GM12878 (cell line): ENCODE data around the gene TNRC6B. TPM values are rescaled to one million over a fixed set of nuclear protein-coding genes. Genes with fewer than 3 reads are reported as not detected.

ENCODE experiments used
- ATAC-seq: fragments of 200-7000 bp; cut with Tn5 transposase; 3 replicates; pipeline ENCODE4 v1.9.1; 2020; ENCODE audit warnings: mild to moderate bottlenecking, moderate library complexity
- BruUV-seq: library from RNA; stranded (reverse); fragments of 400-500 nt; replicated peaks from 2 replicates; lab custom pipeline; 2021; lab: Mats Ljungman, UMichigan
- CTCF ChIA-PET: fragments of 300-600 bp; sonication (Branson Sonifier 250); formaldehyde crosslinking; extraction: SDS; loops from one replicate; lab custom pipeline; 2021; ENCODE audit warnings: inconsistent platforms; lab: Yijun Ruan, JAX
- POLR2A ChIA-PET: fragments of 350-600 bp; formaldehyde crosslinking; extraction: SDS; loops from one replicate; lab custom pipeline; 2021; ENCODE audit warnings: inconsistent platforms; lab: Charles Lee
- RAD21 ChIA-PET: fragments of 300-600 bp; sonication (Branson Sonifier 250); formaldehyde crosslinking; loops from one replicate; lab custom pipeline; 2023; ENCODE audit warnings: antibody characterized with exemption; ENCODE audit not compliant: unreplicated experiment; lab: Charles Lee
- SMC1A ChIA-PET: fragments of 300-600 bp; sonication (Branson Sonifier 250); formaldehyde crosslinking; loops from one replicate; lab custom pipeline; 2023; ENCODE audit not compliant: unreplicated experiment, uncharacterized antibody; lab: Charles Lee
- DNase-seq: peaks from one replicate; pipeline ENCODE4 v3.0.0-alpha.2; 2011; ENCODE audit warnings: low read depth, low spot score
- FAIRE-seq: peaks from 3 replicates; lab custom pipeline; 2011; peaks lifted over from hg19 to GRCh38; lab: Jason Lieb, UNC
- H2AFZ ChIP-seq: 2 replicates; pipeline ENCODE4 v1.6.0; 2011; ENCODE audit warnings: low read depth, low read length, control low read depth; ENCODE audit not compliant: control insufficient read depth
- H3K27ac ChIP-seq: 2 replicates; pipeline ENCODE4 v1.5.1; 2011; ENCODE audit warnings: control low read depth; ENCODE audit not compliant: control insufficient read depth, insufficient read depth
- H3K27me3 ChIP-seq, 2 experiments: replicated peaks in 1 of 2; 2 replicates each; pipeline versions ENCODE4 v1.6.0 to v1.6.1; 2011; ENCODE audit warnings: low read length in 1 of 2; ENCODE audit not compliant: control insufficient read depth in 2 of 2, insufficient read depth in 2 of 2
- H3K36me3 ChIP-seq, 2 experiments: 2 replicates each; pipeline ENCODE4 v1.5.1; 2011; ENCODE audit warnings: low read length in 1 of 2; ENCODE audit not compliant: control insufficient read depth in 2 of 2, insufficient read depth in 2 of 2
- H3K4me1 ChIP-seq: 2 replicates; pipeline ENCODE4 v1.6.1; 2011; ENCODE audit warnings: mild to moderate bottlenecking, low read length, moderate library complexity, mixed read lengths; ENCODE audit not compliant: control insufficient read depth, insufficient read depth
- H3K4me2 ChIP-seq: 2 replicates; pipeline ENCODE4 v1.6.0; 2011; ENCODE audit warnings: control low read depth; ENCODE audit not compliant: control insufficient read depth, insufficient read depth
- H3K4me3 ChIP-seq: fragments of 200-600 bp; sonication (generic); 2 replicates; pipeline ENCODE4 v1.5.1; 2016
- H3K79me2 ChIP-seq: 2 replicates; pipeline ENCODE4 v1.6.0; 2011; ENCODE audit warnings: low read length; ENCODE audit not compliant: control insufficient read depth, insufficient read depth
- H3K9ac ChIP-seq: 2 replicates; pipeline ENCODE4 v1.8.0; 2011; ENCODE audit warnings: low read length, control low read depth, mixed read lengths; ENCODE audit not compliant: control insufficient read depth, insufficient read depth
- H3K9me3 ChIP-seq: replicated peaks from 3 replicates; pipeline ENCODE4 v1.5.1; 2011; ENCODE audit warnings: mild to moderate bottlenecking, low read length; ENCODE audit not compliant: control insufficient read depth, insufficient read depth
- H4K20me1 ChIP-seq: 2 replicates; pipeline ENCODE4 v1.6.0; 2011; ENCODE audit not compliant: control insufficient read depth, insufficient read depth
- CTCF ChIP-seq, 3 experiments: IDR thresholded peaks in 2 of 3; conservative IDR thresholded peaks in 1 of 3; 2 replicates each; pipeline ENCODE4 v1.5.1; 2011; ENCODE audit warnings: low read depth in 3 of 3, low read length in 3 of 3, mild to moderate bottlenecking in 3 of 3, control low read depth in 2 of 3, moderate library complexity in 2 of 3, inconsistent platforms in 1 of 3, mixed read lengths in 1 of 3; ENCODE audit not compliant: control insufficient read depth in 2 of 3, insufficient read depth in 1 of 3; ENCODE audit errors: extremely low read depth in 1 of 3
- GATAD2B ChIP-seq: fragments of 450-650 bp; conservative IDR thresholded peaks from 2 replicates; pipeline ENCODE4 v1.6.1; 2017; ENCODE audit warnings: low read depth, mild to moderate bottlenecking, moderate library complexity
- MLLT1 ChIP-seq: fragments of 450-650 bp; IDR thresholded peaks from 2 replicates; pipeline ENCODE4 v1.6.1; 2016; ENCODE audit warnings: mild to moderate bottlenecking
- SKIL ChIP-seq: fragments of 450-650 bp; IDR thresholded peaks from 2 replicates; pipeline ENCODE4 v1.6.1; 2017; ENCODE audit warnings: mild to moderate bottlenecking, low read depth, inconsistent platforms; ENCODE audit not compliant: poor library complexity, severe bottlenecking
- SUPT20H ChIP-seq: IDR thresholded peaks from 2 replicates; pipeline ENCODE4 v1.6.1; 2011; ENCODE audit warnings: low read depth, mild to moderate bottlenecking, low read length, moderate library complexity, borderline replicate concordance; ENCODE audit not compliant: control insufficient read depth
- TBL1XR1 ChIP-seq: IDR thresholded peaks from 2 replicates; pipeline ENCODE4 v1.6.1; 2012; ENCODE audit warnings: low read depth, low read length, improper control_type of control experiment
- ZBTB40 ChIP-seq: fragments of 450-650 bp; IDR thresholded peaks from 2 replicates; pipeline ENCODE4 v1.6.1; 2016; ENCODE audit warnings: mild to moderate bottlenecking, moderate library complexity, borderline replicate concordance
- ZNF384 ChIP-seq: IDR thresholded peaks from 2 replicates; pipeline ENCODE4 v1.6.1; 2012; ENCODE audit warnings: low read depth, mild to moderate bottlenecking, low read length, improper control_type of control experiment, borderline replicate concordance
- WGBS: methylation state at CpG from one replicate; pipeline ENCODE4 v1.1.6; 2016; ENCODE audit warnings: low lambda C conversion rate; ENCODE audit not compliant: insufficient replicate concordance, insufficient coverage; ENCODE audit errors: missing lambda C conversion rate; 5-methylcytosine and 5-hydroxymethylcytosine counted together
- in situ Hi-C: fragments of 300-500 bp; cut with MboI; formaldehyde crosslinking; loops from 9 replicates; pipeline ENCODE4 v1.14.3; 2018; ENCODE audit warnings: mixed read lengths
- intact Hi-C: fragments of 100-400 bp; cut with micrococcal nuclease; formaldehyde crosslinking; loops from one replicate; pipeline ENCODE4 v1.14.2; 2022; ENCODE audit not compliant: unreplicated experiment
- polyA plus RNA-seq, 11 experiments: library from polyadenylated mRNA; depleted of rRNA in 4 of 11; unstranded in 6 of 11; stranded (reverse) in 5 of 11; fragments of >200 nt; fragmentation: Nextera tagmentation in 4 of 11; fragmentation: Illumina TruSeq in 1 of 11; extraction: Ambion mirVana in 4 of 11; extraction: Trizol in 1 of 11; gene quantifications; 1 replicate in 1 of 11; 2 replicates in 10 of 11; pipeline versions ENCODE4 v1.2.1 to v1.2.3, GENCODE V29; 2011 to 2016; ENCODE audit warnings: inconsistent platforms in 2 of 11, missing spikeins in 2 of 11, low read depth in 1 of 11
- total RNA-seq, 4 experiments: library from RNA; depleted of rRNA in 3 of 4; stranded (reverse); fragments of >200 nt in 3 of 4; fragmentation: Illumina TruSeq in 1 of 4; extraction: Trizol in 1 of 4; gene quantifications; 2 replicates each; pipeline versions ENCODE4 v1.2.1 to v1.2.3, GENCODE V29; 2013 to 2021

The TNRC6B gene
- total and polyA plus RNA-seq, 10 of the 15 experiments (the other 5 are each of a cell fraction or from before 2014, with no cell fraction given): 3.6 to 32.8 (median 16.4) TPM

GRCh38 chr22:40256516-40256915 lies 78.8 kb downstream of the TNRC6B start:
- no peak overlapping the region for H2AFZ ChIP-seq
- H3K9me3 ChIP-seq: no peaks in the 10 kb centered on the region
- ATAC-seq: no peak
- peaks cover 0 to 2% of the 10 kb centered on the region in 2 experiments for H3K36me3 ChIP-seq
- no peaks in the 10 kb centered on the region for H3K27me3 ChIP-seq
- no peak overlapping the region for H3K4me3 ChIP-seq
- ChIA-PET SMC1A (interaction anchor here (0.6 to 1.0 kb wide), 2 partner anchors 20 to 28 kb away, joined by 4 read pairs; no protein-coding TSS in a partner anchor), CTCF (no interaction called here), POLR2A (no interaction called here), RAD21 (no interaction called here)
- H3K4me1 ChIP-seq: no peaks in the 10 kb centered on the region
- TF ChIP-seq MLLT1 (no peak), SKIL (no peak), TBL1XR1 (no peak), ZNF384 (no peak), CTCF (IDR thresholded peaks at IDR 0.05 in 2 of 3, conservative IDR thresholded peaks at IDR 0.05 in 1 of 3; ENCODE audit: control insufficient read depth in 2 of 3, extremely low read depth in 1 of 3, insufficient read depth in 1 of 3, low read depth in 3 of 3, low read length in 3 of 3) (no peak), GATAD2B (no peak), ZBTB40 (no peak), SUPT20H (no peak)
- H3K4me2 ChIP-seq: no peak overlapping the region
- H3K79me2 ChIP-seq: no peaks in the 10 kb centered on the region; the same call in 1 of the 2 replicates
- WGBS: 84% methylated on average over 4 of the region's 4 CpGs
- intact Hi-C loops: no loop called here
- in situ Hi-C loops: no loop called here
- H3K27ac ChIP-seq: no peak overlapping the region
- no peak for DNase-seq
- FAIRE-seq: no peak
- no TSS peak for BruUV-seq
- H4K20me1 ChIP-seq: no peaks in the 10 kb centered on the region
- no peak overlapping the region for H3K9ac ChIP-seq
